ENCODE measurements around the gene DOCK3.
"Not testable (repeated sequence)": the region's sequence is repeated elsewhere in the genome, so short reads cannot be mapped to it uniquely, and the experiment has no call there.

Gene DOCK3

DNA sequence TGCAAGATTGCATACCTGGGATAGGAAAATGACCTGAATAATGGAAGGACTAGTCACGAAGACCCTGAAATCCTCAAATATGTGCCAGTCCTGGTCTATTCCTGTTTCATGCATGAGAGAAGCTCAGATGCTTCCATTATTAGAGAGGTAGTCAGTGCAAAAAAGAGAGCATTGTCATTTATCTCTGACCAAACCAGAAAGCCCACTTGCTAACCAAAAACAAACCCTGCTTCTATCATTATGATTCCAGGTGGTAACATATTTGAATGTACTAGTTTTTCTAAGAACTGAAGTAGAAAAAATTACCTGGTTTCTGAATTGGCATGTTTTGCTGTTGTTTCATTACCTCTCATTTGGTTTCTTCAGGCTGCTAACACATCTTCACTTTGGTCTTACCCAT, 549.6 kb downstream of the DOCK3 start:
- no peak for DNase-seq (ENCODE audit: low read depth)

DNA sequence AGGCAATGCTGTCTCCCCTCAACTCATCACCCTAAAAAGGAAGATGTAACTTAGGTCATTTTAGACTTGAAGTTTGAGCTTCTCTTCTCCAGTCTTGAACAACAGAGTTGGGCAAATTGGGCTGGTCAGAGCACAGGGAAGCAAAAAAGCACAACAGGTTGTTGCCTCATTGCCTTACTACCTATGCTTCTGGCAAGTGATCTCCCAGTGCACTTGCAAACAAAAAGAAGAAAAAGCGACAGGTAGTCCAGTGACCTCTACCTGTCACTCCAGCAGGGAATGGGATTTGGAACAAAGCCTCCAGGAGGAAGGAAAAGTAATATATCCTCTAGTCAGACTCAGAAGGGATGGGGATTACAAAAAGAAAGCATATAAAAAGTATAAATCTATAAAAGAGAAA, 550.1 kb downstream of the DOCK3 start:
- DNase-seq (ENCODE audit: low read depth) = no peak

DNA sequence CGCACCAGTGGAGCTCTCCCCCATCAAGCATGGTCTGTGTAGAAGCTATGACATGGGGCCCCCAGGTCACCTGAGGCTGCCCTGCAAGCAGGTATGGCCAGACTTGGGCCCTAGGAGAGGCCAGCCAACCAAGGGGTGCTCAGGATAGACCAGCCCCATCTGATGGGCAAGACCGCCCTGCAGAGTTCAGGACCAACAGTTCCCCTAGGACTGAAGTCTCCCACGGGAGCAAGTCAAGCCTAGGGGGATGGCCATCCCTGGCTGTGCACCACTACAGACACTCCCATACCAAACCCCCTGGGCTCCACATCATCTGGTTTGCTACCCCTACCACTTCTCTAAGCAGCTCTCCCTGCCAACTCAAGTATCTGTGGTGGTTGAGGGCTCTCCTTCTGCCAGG, 568.2 kb downstream of the DOCK3 start:
- no peak for DNase-seq (ENCODE audit: low read depth)

GRCh38 chr3:51243924-51244323, 569.2 kb downstream of the DOCK3 start:
- DNase-seq (ENCODE audit: low read depth) = no peak

DNA sequence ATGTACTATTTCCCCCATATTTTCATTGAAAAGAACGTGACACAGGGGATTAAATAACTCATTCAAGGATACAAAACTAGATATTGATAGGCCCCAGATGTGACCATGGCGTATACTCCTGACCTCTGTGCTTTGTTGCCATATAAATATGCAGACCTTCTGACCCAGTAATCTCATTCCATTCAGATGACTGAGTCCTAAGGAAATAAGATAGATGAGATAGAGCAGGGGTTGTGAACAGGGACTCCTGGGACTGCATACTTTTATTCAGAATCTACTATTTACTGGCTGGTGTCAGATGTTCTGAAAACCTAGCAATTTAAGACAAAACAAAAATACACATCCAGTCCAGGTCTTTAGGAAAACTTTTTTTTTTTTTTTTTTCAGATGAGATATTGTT, 571.1 kb downstream of the DOCK3 start:
- DNase-seq (ENCODE audit: low read depth) = no peak

DNA sequence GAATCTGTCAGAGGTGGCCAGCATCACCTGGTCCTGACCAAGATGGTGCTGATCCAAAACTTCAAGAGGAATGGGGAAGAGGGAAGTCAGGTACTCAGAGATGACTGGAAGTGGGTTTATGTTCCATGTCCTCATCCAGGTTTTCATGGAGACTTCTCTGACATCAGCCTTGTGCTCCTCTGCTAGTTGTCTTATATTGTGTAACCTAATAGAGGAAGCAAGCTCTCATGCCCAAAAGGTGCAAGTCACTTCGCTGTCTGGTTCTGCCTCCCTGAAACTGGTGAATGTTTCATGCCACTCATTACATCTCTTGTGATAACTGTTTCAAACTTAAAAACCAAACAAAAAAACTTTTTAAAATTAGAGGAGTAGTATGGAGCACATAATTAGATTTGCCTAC, 583.1 kb downstream of the DOCK3 start:
- no peak for DNase-seq (ENCODE audit: low read depth)

DNA sequence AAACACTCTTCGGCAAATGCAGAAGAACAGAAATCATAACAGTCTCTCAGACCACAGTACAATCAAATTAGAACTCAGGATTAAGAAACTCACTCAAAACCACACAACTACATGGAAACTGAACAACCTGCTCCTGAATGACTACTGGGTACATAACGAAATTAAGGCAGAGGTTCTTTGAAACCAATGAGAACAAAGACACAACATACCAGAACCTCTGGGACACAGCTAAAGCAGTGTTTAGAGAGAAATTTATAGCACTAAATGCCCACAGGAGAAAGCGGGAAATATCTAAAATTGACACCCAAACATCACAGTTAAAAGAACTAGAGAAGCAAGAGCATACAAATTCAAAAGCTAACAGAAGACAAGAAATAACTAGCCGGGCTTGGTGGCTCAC, 589.4 kb downstream of the DOCK3 start:
- not testable (repeated sequence) for DNase-seq (ENCODE audit: low read depth)

GRCh38 chr3:51268132-51268531, 593.4 kb downstream of the DOCK3 start:
- no peak for DNase-seq (ENCODE audit: low read depth)

GRCh38 chr3:51269466-51269865, 594.7 kb downstream of the DOCK3 start:
- DNase-seq (ENCODE audit: low read depth) = no peak

GRCh38 chr3:51270559-51270958, 595.8 kb downstream of the DOCK3 start:
- no peak for DNase-seq (ENCODE audit: low read depth)

DNA sequence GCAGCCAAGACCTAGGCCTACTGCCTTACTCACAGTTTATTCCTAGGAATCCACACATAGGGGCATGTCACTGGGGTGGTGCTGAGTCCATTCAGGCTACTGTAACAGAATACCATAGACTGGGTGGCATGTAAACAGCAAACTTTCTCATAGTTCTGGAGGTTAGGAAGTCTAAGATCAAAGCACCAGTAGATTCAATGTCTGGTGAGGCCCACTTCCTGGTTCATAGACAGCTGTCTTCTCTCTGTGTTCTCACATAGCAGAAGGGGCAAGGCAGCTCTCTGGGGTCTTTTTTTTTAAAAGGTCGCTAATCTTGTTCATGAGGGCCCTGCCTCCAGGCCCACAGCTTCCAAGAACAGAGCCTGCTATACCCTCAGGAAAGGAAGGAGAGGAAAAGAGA, 596.4 kb downstream of the DOCK3 start:
- DNase-seq (ENCODE audit: low read depth) = no peak

GRCh38 chr3:51274052-51274451, 599.3 kb downstream of the DOCK3 start:
- no peak for DNase-seq (ENCODE audit: low read depth)

DNA sequence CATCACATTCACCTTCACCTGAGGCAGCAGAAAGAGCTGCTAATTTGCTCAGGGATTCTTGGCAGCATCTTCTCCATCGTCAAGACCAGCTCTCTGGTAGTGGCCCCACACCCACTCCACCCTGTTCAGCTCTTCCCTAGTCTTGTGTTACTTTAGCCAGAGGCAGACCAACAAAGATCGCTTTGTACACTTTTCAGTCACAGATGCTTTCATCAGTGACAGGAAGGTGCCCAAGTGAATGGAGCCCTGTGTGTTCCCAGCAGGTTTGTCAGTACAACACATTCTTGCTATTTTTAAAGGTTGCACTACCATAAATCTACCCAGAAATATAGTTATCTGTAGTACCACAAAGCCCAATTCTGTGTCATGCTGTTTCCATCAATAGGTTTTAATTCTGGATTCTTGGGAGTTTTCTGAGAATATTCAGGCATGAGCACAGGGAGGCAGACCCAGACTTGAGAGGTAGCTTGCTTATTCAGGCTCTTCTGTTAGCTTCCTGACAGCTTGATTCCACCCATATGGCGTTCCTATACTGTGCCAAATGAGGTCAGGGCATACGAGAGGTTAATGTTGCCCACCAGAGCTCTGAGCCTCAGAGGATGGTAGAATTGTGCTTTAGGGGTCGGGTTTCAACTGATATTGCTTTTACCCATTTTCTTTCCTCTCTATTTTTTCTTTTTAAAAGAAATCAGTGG, 600.5 kb downstream of the DOCK3 start:
- no peak for DNase-seq (ENCODE audit: low read depth)

- no peak for DNase-seq (ENCODE audit: low read depth)
Measured at GRCh38 chr3:51276046-51276445, 601.3 kb downstream of the DOCK3 start.

- DNase-seq (ENCODE audit: low read depth) = no peak
Measured at GRCh38 chr3:51279448-51279847, 604.7 kb downstream of the DOCK3 start.

- no peak for DNase-seq (ENCODE audit: low read depth)
Measured at GRCh38 chr3:51280176-51280575, 605.4 kb downstream of the DOCK3 start.

- no peak for DNase-seq (ENCODE audit: low read depth)
Measured at GRCh38 chr3:51282931-51283330, 608.2 kb downstream of the DOCK3 start.

- DNase-seq (ENCODE audit: low read depth) = no peak
Measured at GRCh38 chr3:51283421-51283820, 608.7 kb downstream of the DOCK3 start.

DNA sequence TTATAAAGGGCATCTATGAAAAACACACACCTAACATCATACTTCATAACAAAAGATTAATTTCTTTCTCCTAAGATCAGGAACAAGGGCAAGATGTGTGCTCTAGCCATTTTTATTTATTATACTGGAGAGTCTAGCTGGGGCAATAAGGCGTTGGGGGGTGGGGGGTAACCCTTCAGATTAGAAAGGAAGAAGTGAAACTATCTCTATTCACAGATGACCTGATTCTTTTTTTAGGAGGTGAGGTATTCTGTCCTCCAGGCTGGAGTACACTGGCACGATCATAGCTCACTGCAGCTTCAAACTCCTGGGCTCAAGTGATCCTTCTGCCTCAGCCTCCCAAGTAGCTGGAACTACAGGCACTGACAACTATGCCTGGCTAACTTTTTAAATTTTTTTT, 620.9 kb downstream of the DOCK3 start:
- DNase-seq (ENCODE audit: low read depth) = no peak

DNA sequence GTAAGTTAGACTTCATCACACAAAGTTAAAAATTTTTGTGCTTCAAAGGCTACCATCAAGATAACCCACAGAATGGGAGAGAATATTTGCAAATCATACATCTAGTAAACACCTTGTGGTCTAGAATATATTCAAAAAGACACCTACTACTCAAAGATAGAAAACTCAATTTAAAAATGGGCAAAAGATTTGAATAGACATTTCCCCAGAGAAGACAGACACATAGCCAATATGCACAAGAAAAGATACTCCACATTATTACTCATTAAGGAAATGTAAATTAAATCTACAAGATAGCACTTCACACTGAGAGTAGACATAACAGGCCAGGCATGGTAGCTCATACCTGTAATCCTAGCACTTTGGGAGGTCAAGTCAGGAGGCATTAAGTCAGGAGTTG, 622.6 kb downstream of the DOCK3 start:
- DNase-seq (ENCODE audit: low read depth) = no peak

DNA sequence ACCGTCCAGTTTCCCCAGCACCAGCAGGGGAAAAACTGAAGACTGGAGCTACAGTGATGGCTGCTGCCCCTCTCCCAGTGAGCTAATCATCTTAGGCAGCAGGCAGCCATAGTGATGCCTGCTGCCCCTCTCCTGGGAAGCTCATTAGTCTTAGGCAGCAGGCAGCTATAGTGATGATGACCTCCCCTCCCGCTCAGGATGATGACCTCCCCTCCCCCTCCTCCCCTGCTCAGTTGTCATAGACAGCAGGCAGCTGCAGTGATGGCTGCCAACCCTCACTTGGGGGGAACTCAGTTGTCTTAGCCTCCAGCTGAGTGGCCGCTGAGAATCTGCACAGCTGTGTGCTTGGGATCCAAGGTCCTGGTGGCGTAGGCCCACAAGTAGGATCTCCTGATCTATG, 629.5 kb downstream of the DOCK3 start:
- no peak for DNase-seq (ENCODE audit: low read depth)

- no peak for DNase-seq (ENCODE audit: low read depth)
Measured at GRCh38 chr3:51306093-51306492, 631.4 kb downstream of the DOCK3 start.

DNA sequence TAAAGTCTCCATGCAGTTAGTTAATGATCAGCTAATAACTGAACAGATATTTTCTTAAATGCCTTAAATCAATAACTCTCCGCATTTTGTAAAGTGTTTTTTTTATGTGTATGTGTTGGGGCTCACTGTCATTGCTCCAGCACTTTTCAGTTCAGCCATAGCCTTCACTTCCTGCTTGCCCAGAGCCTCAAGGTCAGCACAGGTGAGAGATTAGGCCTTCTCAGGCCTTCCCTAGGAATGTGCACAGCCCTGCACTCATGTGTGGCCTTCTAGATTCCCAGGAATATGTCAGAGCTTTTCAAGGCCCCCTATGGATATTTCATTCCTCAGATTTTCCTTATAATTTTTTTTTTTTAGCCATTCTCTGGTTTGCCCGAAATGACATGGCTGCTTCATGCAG, 632.7 kb downstream of the DOCK3 start:
- no peak for DNase-seq (ENCODE audit: low read depth)

- DNase-seq (ENCODE audit: low read depth) = not testable (repeated sequence)
Measured at GRCh38 chr3:51307945-51308607, 633.3 kb downstream of the DOCK3 start.
